Suprapubic skin (tissue), 4 donors: ENCODE data around the gene WDR1. TPM values are rescaled to one million over a fixed set of nuclear protein-coding genes. Genes with fewer than 3 reads are reported as not detected.

Experiments used
- DNase-seq, 2 donors: peaks; one replicate each; pipeline ENCODE4 v3.0.0-alpha.2; 2019; ENCODE audit warnings: low spot score in 2 of 2
- H3K27ac ChIP-seq: fragments of 200-600 bp; sonication (generic); one replicate; pipeline ENCODE4 v1.5.1; 2019
- H3K27me3 ChIP-seq: fragments of 200-600 bp; sonication (generic); one replicate; pipeline ENCODE4 v1.5.1; 2019
- H3K36me3 ChIP-seq: fragments of 200-600 bp; sonication (generic); one replicate; pipeline ENCODE4 v1.5.1; 2019
- H3K4me1 ChIP-seq: fragments of 200-600 bp; sonication (generic); one replicate; pipeline ENCODE4 v1.5.1; 2019
- H3K4me3 ChIP-seq: fragments of 200-600 bp; sonication (generic); one replicate; pipeline ENCODE4 v1.5.1; 2019; ENCODE audit warnings: mild to moderate bottlenecking
- H3K9me3 ChIP-seq: fragments of 200-600 bp; sonication (generic); one replicate; pipeline ENCODE4 v1.5.1; 2019
- EP300 ChIP-seq: sonication (generic); formaldehyde crosslinking; IDR thresholded peaks from one replicate; pipeline ENCODE4 v1.6.1; 2017; ENCODE audit warnings: antibody characterized with exemption
- POLR2A ChIP-seq, 2 donors: fragments of 450-650 bp; IDR thresholded peaks; one replicate each; pipeline ENCODE4 v1.6.1; 2017; ENCODE audit warnings: antibody characterized with exemption in 2 of 2, mild to moderate bottlenecking in 2 of 2, moderate library complexity in 2 of 2
- POLR2AphosphoS5 ChIP-seq, 3 donors: sonication (generic); formaldehyde crosslinking; IDR thresholded peaks; one replicate each; pipeline ENCODE4 v1.6.1; 2017; ENCODE audit warnings: antibody characterized with exemption in 3 of 3
- WGBS: methylation state at CpG from one replicate; pipeline ENCODE4 v1.1.5; 2018; 5-methylcytosine and 5-hydroxymethylcytosine counted together
- total RNA-seq, 4 donors: library from RNA; depleted of rRNA; stranded (reverse); fragments of >200 nt; gene quantifications; one replicate each; pipeline ENCODE4 v1.1.0, GENCODE V29; 2016
- TF ChIP-seq, protein P1 (sequence below), 2 donors: fragments of 200-600 bp in 1 of 2; fragments of 450-650 bp in 1 of 2; sonication (generic) in 1 of 2; IDR thresholded peaks; one replicate each; pipeline ENCODE4 v1.5.1; 2016 to 2019; ENCODE audit warnings: antibody characterized with exemption in 2 of 2, mild to moderate bottlenecking in 1 of 2, moderate library complexity in 1 of 2

Gene WDR1
- total RNA-seq, 4 donors from 2014 or later = 113 to 126 (median 117) TPM

GRCh38 chr4:10046471-10046870, 70.1 kb downstream of the WDR1 start:
- no peak for DNase-seq
- no peak overlapping the region for H3K27ac ChIP-seq
- no peak overlapping the region for H3K4me3 ChIP-seq
- H3K27me3 ChIP-seq = no peaks in the 10 kb centered on the region
- 74% methylated on average over 3 of the region's 3 CpGs for WGBS
- H3K9me3 ChIP-seq = no peaks in the 10 kb centered on the region
- peaks cover 2% of the 10 kb centered on the region for H3K4me1 ChIP-seq
- TF ChIP-seq POLR2A (IDR thresholded peaks at IDR 0.05) = no peak
- no peak for TF ChIP-seq EP300
- TF ChIP-seq POLR2AphosphoS5 (IDR thresholded peaks at IDR 0.05) = no peak
- TF ChIP-seq, protein P1, sequence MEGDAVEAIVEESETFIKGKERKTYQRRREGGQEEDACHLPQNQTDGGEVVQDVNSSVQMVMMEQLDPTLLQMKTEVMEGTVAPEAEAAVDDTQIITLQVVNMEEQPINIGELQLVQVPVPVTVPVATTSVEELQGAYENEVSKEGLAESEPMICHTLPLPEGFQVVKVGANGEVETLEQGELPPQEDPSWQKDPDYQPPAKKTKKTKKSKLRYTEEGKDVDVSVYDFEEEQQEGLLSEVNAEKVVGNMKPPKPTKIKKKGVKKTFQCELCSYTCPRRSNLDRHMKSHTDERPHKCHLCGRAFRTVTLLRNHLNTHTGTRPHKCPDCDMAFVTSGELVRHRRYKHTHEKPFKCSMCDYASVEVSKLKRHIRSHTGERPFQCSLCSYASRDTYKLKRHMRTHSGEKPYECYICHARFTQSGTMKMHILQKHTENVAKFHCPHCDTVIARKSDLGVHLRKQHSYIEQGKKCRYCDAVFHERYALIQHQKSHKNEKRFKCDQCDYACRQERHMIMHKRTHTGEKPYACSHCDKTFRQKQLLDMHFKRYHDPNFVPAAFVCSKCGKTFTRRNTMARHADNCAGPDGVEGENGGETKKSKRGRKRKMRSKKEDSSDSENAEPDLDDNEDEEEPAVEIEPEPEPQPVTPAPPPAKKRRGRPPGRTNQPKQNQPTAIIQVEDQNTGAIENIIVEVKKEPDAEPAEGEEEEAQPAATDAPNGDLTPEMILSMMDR (IDR thresholded peaks at IDR 0.05) = no peak
- no peaks in the 10 kb centered on the region for H3K36me3 ChIP-seq

- no peaks in the 10 kb centered on the region for H3K27me3 ChIP-seq
- TF ChIP-seq, protein P1 (IDR thresholded peaks at IDR 0.05) = no peak
- TF ChIP-seq EP300 (no peak), POLR2A (IDR thresholded peaks at IDR 0.05) (no peak), POLR2AphosphoS5 (IDR thresholded peaks at IDR 0.05) (no peak)
- 76% methylated on average over 1 of the region's 1 CpG for WGBS
- H3K9me3 ChIP-seq = no peaks in the 10 kb centered on the region
- DNase-seq = no peak
- H3K36me3 ChIP-seq = no peaks in the 10 kb centered on the region
- H3K4me3 ChIP-seq = no peak overlapping the region
- H3K27ac ChIP-seq = no peak overlapping the region
- H3K4me1 ChIP-seq = no peaks in the 10 kb centered on the region
Observed at GRCh38 chr4:10045481-10045880, 71.1 kb downstream of the WDR1 start.

DNA sequence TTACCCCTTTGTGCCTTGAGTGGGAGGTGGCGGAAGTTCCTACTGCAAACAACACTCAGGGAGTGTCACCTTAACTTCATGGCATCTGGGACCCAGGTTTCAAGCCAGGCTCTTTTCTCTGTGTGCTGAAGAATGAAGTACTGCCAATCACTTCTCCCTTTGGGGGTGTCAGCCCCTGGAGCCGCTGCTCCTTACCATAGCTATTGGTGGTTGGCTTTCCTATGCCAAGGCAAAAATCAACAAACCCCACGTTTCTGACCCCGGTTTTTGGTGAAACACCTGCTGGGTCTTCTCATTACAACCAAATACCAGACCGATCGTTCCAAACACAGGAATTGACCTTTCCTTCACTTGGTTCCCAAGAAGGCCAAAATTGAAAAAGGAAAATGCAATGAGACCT, 75.6 kb downstream of the WDR1 start:
- Histone ChIP-seq H3K4me3 (no peak overlapping the region), H3K27me3 (no peaks in the 10 kb centered on the region), H3K36me3 (no peaks in the 10 kb centered on the region), H3K4me1 (no peaks in the 10 kb centered on the region), H3K27ac (no peak overlapping the region), H3K9me3 (no peaks in the 10 kb centered on the region)
- 78% methylated on average over 6 of the region's 6 CpGs for WGBS
- no peak for TF ChIP-seq POLR2A (IDR thresholded peaks at IDR 0.05)
- no peak for TF ChIP-seq POLR2AphosphoS5 (IDR thresholded peaks at IDR 0.05)
- TF ChIP-seq, protein P1 (IDR thresholded peaks at IDR 0.05) = no peak
- no peak for TF ChIP-seq EP300
- no peak for DNase-seq

DNA sequence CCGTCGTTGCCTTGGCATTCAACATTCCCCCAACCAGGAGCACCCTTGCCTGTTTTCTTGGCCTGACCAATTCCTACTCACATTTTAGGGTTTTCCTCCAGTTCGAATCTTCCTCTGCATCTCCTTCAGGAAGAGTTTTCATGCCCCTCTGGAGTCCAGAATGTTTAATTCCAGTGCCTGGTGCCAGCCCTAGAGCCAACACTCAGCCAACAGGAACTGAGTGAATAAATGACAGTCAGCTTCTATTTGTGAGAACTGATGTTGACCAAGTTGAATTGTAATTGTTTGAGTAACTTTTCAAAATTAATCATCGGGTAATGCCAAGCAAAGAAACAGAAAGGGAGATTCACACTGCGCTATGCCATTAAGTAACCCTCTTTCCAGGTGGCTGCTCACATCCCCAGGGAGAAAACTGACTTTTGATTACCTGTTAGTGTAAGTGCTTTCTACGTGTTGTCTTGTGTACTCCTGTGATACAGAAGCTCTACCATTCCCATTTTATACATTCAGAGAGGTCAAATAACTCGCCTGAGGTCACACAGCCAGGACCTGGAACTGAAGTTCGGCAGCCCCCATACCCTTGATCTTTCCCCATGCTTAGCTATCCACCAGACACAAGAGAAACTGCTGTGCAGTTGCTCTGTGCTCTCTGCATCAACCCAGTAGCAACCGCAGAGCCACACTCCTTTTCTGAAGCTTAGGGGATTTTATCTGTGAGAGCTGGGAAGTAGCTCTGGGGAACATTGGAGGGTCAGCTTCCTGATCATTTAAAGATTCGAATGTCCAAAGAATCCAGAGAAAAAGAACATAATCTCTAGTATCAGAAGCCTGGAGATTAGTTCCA, 76.3 kb downstream of the WDR1 start:
- Histone ChIP-seq H3K27me3 (no peaks in the 10 kb centered on the region), H3K27ac (no peak overlapping the region), H3K36me3 (no peaks in the 10 kb centered on the region), H3K4me3 (no peak overlapping the region), H3K9me3 (no peaks in the 10 kb centered on the region), H3K4me1 (no peaks in the 10 kb centered on the region)
- no peak for TF ChIP-seq POLR2A (IDR thresholded peaks at IDR 0.05)
- TF ChIP-seq, protein P1 (IDR thresholded peaks at IDR 0.05) = no peak
- TF ChIP-seq EP300 = no peak
- TF ChIP-seq POLR2AphosphoS5 (IDR thresholded peaks at IDR 0.05) = no peak
- DNase-seq = no peak
- WGBS = 86% methylated on average over 10 of the region's 10 CpGs

GRCh38 chr4:10036807-10037342, 79.7 kb downstream of the WDR1 start:
- peak in 1 of 2 donors; percentile 8 for DNase-seq

More at GRCh38 chr4:10036807-10037342, 79.7 kb downstream of the WDR1 start:
- no peaks in the 10 kb centered on the region for H3K27me3 ChIP-seq
- no peak overlapping the region for H3K4me3 ChIP-seq
- H3K4me1 ChIP-seq = peaks cover 20% of the 10 kb centered on the region
- H3K36me3 ChIP-seq = no peaks in the 10 kb centered on the region
- TF ChIP-seq POLR2A (IDR thresholded peaks at IDR 0.05) (no peak), POLR2AphosphoS5 (IDR thresholded peaks at IDR 0.05) (no peak), EP300 (no peak)
- TF ChIP-seq, protein P1 (IDR thresholded peaks at IDR 0.05) = no peak
- H3K27ac ChIP-seq = no peak overlapping the region
- no peaks in the 10 kb centered on the region for H3K9me3 ChIP-seq
- WGBS = 93% methylated on average over 9 of the region's 10 CpGs
